Nephron progenitor cell (in vitro differentiated cells): ENCODE results near the gene OR2AP1.

ENCODE experiments used
- DNase-seq: peaks from one replicate; pipeline ENCODE4 v3.0.0; 2021
- H3K27ac Mint-ChIP-seq: 2 replicates; pipeline ENCODE4 v1.8.0; 2021; ENCODE audit warnings: mild to moderate bottlenecking, moderate library complexity, mixed read lengths
- H3K27me3 Mint-ChIP-seq: 2 replicates; pipeline ENCODE4 v1.8.0; 2021; ENCODE audit warnings: mild to moderate bottlenecking, low read depth, mixed read lengths; ENCODE audit not compliant: poor library complexity
- H3K36me3 Mint-ChIP-seq: 2 replicates; pipeline ENCODE4 v1.8.0; 2021; ENCODE audit warnings: low read depth, mixed read lengths
- H3K4me1 Mint-ChIP-seq: 2 replicates; pipeline ENCODE4 v1.8.0; 2021; ENCODE audit warnings: mixed read lengths
- H3K4me3 Mint-ChIP-seq: 2 replicates; pipeline ENCODE4 v1.8.0; 2021; ENCODE audit warnings: mild to moderate bottlenecking, moderate library complexity, mixed read lengths
- H3K9me3 Mint-ChIP-seq: 2 replicates; pipeline ENCODE4 v1.8.0; 2021; ENCODE audit warnings: mild to moderate bottlenecking, moderate library complexity, mixed read lengths
- TF ChIP-seq, protein P1 (sequence below): fragments of 200-600 bp; sonication (generic); IDR thresholded peaks from 2 replicates; pipeline ENCODE4 v1.5.0; 2021; ENCODE audit warnings: antibody characterized with exemption

The OR2AP1 gene

DNA sequence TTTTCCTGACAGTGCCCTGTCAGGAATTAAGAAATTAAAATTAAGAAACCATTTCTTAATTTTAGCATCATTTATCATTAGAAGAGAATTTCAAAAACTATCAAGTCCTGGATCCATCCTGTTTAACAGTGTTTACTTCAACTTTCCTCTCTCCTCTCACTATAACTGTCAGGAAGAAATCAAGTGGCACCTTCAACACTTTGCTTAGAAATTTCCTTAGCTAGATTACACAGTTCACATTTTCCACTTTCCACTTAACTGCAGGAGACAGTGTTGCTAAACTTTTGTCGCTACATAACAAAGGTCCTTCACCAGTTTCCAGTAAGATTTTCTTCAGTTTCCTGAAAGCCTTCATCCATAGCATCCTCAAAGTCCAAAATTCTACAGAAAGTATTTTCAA is 42.5 kb downstream of the OR2AP1 start:
- Mint-ChIP-seq H3K9me3 (peaks cover 49% of the 10 kb centered on the region), H3K4me1 (peaks cover 15% of the 10 kb centered on the region), H3K4me3 (no peak overlapping the region), H3K27ac (no peak overlapping the region), H3K36me3 (peaks cover 28% of the 10 kb centered on the region), H3K27me3 (peaks cover 13% of the 10 kb centered on the region)
- TF ChIP-seq, protein P1, sequence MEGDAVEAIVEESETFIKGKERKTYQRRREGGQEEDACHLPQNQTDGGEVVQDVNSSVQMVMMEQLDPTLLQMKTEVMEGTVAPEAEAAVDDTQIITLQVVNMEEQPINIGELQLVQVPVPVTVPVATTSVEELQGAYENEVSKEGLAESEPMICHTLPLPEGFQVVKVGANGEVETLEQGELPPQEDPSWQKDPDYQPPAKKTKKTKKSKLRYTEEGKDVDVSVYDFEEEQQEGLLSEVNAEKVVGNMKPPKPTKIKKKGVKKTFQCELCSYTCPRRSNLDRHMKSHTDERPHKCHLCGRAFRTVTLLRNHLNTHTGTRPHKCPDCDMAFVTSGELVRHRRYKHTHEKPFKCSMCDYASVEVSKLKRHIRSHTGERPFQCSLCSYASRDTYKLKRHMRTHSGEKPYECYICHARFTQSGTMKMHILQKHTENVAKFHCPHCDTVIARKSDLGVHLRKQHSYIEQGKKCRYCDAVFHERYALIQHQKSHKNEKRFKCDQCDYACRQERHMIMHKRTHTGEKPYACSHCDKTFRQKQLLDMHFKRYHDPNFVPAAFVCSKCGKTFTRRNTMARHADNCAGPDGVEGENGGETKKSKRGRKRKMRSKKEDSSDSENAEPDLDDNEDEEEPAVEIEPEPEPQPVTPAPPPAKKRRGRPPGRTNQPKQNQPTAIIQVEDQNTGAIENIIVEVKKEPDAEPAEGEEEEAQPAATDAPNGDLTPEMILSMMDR: no peak
- DNase-seq: no peak

DNA sequence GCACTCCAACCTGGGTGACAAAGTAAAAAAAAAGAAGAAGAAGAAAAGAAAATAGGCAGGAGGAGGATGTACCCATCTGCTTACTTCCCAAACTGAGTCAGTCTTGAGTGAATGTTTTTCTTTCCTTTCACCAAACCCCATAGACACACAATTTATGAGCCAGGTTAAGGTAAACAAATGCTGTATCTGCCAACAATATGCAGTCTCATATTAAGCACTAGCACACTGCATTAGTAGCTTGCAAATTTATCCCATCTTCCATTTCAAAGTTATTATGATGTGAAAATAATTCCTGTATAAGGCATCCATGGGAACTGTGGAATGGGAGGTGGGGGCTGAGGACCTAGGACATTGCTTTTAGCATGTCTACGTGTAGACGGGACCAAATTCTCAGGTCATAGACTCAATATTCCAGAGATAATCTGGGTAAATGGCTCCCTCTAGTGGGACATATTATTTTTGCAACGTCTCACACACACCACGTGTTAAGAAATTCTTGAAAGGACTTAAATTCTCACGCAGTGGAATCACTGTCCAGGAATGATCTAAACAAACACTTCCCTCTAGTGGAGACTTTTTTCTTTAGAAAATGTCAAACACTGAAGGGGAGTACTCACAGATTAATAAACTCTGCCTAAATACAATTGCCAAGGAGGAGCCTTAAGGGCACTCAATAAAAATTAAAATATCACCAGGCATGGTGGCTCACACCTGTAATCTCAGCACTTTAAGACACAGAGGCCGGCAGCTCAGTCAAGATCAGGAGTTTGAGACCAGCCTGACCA is 47.3 kb downstream of the OR2AP1 start:
- H3K9me3 Mint-ChIP-seq: peaks cover 35% of the 10 kb centered on the region
- H3K4me3 Mint-ChIP-seq: no peak overlapping the region
- peaks cover 28% of the 10 kb centered on the region for H3K36me3 Mint-ChIP-seq
- no peak overlapping the region for H3K27ac Mint-ChIP-seq
- TF ChIP-seq, protein P1: peak; percentile 87
- peaks cover 7% of the 10 kb centered on the region for H3K4me1 Mint-ChIP-seq
- peaks cover 12% of the 10 kb centered on the region for H3K27me3 Mint-ChIP-seq
- peak; percentile 60 for DNase-seq

DNA sequence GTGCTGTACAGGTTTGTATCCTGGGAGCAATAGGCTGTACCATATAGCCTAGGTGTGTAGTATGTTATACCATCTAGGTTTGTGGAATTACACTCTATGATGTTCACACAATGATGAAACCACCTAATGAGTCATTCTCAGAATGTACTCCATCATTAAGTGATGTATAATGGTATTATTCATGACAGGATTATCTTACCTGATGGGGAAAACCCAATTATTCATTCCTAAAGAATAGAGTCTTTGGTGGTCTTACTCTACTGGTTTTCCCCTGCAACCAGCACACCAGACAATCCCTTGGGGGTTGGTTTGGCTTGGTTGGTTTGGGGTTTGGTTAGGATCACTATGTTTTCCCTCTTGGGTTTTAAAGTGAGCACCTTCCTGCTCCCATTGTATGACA is 51.8 kb downstream of the OR2AP1 start:
- H3K4me1 Mint-ChIP-seq: peaks cover 13% of the 10 kb centered on the region
- H3K9me3 Mint-ChIP-seq: no peaks in the 10 kb centered on the region
- H3K4me3 Mint-ChIP-seq: no peak overlapping the region
- no peaks in the 10 kb centered on the region for H3K36me3 Mint-ChIP-seq
- DNase-seq: no peak
- peaks cover 4% of the 10 kb centered on the region for H3K27me3 Mint-ChIP-seq
- no peak overlapping the region for H3K27ac Mint-ChIP-seq
- TF ChIP-seq, protein P1: no peak
